Stimulated activated CD8-positive, alpha-beta memory T cell treated with anti-CD3 and anti-CD28 coated beads, Interleukin-12 subunit alpha, Interleukin-12 subunit beta, amount 100 ng/mL, for 1 hour (primary cell): ENCODE measurements around the gene SCYL1.
"Not testable (repeated sequence)": the region's sequence is repeated elsewhere in the genome, so short reads cannot be mapped to it uniquely, and the experiment has no call there.

Source experiments
- DNase-seq: peaks from one replicate; pipeline ENCODE4 v3.0.0-alpha.2; 2020; ENCODE audit warnings: low read depth

Gene SCYL1

DNA sequence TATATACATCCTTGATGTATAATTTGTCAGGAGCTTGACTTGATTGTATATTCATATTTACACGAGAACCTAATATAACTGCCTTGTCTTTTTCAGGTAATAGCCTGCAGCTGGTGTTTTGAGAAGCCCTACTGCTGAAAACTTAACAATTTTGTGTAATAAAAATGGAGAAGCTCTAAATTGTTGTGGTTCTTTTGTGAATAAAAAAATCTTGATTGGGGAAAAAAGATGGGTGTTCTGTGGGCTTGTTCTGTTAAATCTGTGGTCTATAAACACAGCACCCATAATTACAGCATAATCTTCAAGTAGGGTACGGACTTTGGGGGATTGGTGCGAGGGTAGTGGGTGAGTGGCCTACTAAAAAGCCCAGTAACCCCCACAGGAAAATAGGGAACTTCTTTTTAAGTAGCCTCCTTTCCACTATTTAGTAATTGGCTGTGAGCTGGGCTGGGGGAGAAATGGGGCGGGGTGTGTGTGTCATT is 18.6 kb upstream of the SCYL1 start:
- peak; percentile 38 for DNase-seq

DNA sequence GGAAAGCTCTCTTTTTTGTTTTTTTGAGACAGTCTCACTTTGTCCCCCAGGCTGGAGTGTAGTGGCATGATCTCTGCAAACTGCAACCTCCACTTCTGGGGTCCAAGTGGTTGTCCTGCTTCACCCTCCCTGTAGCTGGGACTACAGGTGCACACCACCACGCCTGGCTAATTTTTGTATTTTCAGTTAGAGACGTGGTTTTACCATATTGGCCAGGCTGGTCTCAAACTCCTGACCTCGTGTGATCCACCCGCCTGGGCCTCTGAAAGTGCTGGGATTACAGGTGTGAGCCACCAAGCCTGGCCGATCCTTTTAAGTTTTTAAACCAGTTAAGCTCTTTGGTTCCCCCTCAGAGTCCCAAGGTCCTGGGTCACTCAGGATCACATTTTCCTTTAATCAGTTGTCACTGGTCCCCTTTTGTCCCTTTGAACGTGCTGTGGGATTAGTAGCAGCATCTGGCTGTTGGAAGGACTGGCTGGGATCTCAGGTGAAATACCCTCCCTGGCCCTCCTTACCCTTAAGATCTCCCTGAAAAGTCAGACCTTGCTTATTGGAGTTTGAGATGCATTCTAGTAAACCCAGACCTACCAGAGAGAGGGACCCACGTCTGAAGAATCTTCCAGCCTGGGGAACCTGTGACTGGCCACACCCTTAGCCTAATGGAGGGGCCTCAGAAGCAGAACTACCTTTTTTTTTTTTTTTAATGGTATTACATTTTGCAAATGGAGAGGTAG is 17.9 kb upstream of the SCYL1 start:
- DNase-seq: peak; percentile 27

DNA sequence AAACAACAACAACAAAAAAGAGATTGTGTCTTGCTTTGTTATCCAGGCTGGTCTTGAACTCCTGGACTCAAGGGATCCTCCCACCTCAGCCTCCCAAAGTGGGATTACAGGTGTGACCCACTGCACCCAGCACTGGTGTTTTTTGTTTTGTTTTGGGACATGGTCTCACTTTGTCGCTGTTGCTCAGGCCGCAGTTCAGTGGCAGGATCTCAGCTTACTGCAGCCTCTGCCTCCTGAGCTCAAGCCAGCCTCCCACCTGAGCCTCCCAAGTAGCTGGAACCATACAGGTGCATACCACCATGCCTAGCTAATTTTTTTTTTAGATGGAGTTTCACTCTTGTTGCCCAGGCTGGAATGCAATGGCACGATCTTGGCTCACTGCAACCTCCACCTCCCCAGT is 12.6 kb upstream of the SCYL1 start:
- not testable (repeated sequence) for DNase-seq

DNA sequence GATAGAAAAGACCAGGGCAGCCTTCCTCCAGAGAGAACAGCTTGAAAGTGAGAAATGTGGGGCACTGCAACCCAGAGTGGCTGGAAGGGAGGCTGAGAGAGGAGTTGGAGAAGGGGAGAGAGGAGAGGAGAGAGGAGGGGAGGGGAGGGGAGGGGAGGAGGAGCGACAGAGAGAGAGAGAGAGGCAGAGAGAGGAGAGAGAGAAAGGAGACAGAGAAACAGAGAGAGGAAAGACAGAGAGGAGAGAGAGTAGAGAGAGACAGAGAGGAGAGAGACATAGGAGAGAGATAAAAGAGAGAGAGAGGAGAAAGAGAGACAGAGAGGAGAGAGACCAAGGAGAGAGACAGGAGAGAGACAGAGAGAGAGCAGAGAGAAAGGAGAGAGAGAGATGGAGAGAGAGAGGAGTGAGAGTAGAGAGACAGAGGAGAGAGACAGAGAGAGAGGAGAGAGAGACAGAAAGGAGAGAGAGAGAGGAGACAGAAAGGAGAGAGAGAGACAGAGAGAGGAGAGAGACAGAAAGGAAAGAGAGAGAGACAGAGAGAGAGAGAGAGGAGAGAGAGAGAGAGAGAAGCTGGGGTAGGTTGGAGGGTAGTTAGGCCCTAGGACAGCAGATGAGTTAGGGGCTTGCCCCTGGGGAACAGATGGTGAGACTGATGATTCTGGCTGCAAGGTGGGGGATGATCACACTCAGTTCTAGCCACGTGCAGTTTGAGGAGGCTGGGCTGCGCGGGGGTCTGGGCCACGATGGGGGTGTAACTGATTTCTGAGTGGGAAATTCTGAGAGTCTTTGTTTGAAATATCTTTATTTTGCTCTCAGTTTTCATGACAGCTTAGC is 8.5 kb upstream of the SCYL1 start:
- no peak for DNase-seq

DNA sequence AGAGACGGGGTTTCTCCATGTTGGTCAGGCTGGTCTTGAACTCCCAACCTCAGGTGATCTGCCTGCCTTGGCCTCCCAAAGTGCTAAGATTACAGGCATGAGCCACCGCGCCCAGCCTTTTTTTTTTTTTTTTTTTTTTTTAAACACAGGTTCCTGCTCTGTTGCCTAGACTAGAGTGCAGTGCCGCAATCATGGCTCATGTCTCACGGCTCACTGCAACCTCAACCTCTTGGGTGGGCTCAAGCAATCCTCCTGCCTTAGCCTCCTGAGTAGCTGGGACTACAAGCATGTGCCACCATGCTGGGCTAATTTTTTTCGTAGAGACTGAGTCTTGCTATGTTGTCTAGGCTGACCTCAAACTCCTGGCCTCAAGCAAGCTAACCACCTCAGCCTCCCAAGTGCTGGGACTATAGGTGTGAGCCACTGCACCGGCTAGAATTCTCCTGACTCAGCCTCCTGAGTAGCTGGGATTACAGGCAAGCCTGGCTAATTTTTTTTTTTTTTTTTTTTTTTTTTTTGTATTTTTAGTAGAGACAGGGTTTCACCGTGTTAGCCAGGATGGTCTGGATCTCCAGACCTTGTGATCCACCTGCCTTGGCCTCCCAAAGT is 5.8 kb upstream of the SCYL1 start:
- not testable (repeated sequence) for DNase-seq

DNA sequence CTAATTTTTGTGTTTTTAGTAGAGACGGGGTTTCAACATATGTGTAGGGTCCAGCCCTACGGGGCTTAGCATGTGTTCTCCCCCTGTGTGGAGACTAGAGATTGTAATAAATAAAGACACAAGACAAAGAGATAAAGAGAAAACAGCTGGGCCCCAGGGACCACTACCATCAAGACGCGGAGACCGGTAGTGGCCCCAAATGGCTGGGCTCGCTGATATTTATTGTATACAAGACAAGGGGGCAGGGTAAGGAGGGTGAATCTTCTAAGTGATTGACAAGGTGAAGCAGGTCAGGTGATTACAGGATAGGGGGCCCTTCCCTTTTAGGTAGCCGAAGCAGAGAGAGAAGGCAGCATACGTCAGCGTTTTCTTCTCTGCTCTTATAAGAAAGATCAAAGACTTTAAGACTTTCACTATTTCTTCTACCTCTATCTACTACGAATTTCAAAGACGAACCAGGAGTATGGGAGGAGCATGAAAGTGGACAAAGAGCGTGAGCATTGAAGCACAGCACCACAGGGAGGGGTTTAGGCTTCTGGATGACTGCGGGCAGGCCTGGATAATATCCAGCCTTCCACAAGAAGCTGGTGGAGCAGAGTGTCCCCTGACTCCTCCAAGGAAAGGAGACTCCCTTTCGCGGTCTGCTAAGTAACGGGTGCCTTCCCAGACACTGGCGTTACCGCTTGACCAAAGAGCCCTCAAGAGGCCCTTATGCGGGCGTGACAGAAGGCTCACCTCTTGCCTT is 2.9 kb upstream of the SCYL1 start:
- DNase-seq: not testable (repeated sequence)

DNA sequence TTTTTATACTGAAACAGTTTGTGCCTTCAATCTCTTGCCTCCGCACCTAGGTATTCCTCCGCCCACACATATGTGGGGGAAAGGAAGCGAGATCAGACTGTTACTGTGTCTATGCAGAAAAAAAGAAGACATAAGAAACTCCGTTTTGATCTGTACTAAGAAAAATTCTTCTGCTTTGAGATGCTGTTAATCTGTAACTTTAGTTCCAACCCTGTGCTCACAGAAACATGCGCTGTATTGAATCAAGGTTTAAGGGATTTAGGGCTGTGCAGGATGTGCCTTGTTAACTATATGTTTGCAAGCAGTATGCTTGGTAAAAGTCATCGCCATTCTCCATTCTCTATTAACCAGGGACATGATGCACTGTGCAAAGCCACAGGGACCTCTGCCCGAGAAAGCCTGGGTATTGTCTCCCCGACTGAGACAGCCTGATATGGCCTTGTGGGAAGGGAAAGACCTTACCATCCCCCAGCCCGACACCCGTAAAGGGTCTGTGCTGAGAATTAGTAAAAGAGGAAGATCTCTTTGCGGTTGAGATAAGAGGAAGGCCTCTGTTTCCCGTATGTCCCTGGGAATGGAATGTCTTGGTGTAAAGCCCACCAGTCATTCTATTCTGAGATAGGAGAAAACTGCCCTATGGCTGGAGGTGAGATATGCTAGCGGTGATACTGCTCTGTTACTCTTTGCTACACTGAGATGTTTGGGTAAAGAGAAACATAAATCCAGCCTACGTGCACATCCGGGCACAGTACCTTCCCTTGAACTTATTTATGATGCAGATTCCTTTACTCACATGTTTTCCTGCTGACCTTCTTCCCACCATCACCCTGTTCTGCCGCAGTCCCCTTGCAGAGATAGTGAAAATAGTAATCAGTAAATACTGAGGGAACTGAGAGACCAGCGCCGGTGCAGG is 1.9 kb upstream of the SCYL1 start:
- not testable (repeated sequence) for DNase-seq

DNA sequence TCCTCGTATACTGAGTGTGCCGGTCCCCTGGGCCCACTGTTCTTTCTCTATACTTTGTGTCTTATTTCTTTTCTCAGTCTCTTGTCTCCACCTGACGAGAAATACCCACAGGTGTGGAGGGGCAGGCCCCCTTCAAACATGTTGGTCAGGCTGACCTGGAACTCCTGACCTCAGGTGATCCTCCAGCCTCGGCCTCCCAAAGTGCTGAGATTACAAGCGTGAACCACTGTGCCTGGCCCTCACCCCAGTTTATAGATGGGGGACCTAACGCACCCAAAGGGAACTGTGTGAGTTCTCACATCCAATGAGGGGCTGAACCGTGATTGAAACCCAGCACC is 1.3 kb upstream of the SCYL1 start:
- DNase-seq: not testable (repeated sequence)

DNA sequence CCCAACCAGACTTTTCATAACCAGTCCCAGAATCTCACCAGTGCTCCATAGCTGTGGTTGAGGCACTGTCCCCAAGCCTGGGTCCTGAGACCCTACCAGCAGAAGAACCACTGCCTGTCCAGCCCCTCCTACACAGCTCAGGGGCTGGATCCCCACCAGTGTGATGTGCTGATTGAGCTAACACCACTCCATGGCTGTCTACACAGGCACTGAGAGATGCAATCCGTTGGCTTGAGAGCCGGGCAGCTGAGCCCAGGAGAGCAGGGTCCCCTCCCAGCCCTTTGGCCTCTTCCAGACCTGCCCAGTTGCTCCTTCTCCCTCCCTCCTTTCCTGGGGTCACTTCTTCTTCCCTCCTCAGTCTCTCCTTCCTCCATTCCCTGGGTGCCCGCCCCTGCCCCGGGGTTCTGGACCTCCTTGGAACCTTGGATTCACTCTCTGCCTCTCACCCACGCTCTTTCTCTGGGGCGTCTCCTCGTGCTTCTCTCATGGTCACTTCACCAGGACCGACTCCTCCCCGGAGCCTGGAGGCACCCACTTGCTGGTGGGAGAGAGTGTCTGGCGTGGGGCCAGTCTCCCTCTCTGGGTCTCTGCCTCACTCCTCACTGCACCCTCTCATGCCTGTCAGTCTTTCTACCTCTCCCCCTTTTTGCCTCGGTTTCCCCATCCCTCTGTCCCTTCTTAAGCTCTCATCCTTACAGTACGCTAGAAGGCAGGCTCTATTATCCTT is 706 bp upstream of the SCYL1 start:
- no peak for DNase-seq

DNA sequence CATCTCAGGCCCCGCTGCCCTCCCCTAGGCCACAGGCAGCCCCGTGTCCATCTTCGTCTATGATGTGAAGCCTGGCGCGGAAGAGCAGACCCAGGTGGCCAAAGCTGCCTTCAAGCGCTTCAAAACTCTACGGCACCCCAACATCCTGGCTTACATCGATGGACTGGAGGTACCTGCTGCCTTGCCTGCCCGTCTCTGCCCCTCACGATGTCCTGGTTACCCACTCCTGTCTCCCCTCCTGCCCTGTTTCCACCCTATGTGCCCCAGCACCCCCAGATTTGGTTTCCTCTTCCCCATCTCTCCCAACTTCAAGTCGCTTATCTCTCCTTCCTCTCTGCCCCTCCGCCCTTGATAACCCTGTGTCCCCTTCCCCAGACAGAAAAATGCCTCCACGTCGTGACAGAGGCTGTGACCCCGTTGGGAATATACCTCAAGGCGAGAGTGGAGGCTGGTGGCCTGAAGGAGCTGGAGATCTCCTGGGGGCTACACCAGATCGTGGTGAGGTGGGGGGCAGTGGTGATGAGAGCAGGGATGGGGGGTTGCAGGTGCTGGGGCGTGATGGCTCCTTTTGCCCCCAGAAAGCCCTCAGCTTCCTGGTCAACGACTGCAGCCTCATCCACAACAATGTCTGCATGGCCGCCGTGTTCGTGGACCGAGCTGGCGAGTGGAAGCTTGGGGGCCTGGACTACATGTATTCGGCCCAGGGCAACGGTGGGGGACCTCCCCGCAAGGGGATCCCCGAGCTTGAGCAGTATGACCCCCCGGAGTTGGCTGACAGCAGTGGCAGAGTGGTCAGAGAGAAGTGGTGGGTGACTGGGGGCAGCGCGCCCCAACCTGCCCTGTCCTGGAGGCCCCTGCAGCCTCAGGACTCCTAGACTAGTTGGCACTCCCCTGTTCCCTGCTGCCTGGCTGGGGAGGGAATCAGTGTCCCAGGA is 930 bp downstream of the SCYL1 start:
- no peak for DNase-seq

DNA sequence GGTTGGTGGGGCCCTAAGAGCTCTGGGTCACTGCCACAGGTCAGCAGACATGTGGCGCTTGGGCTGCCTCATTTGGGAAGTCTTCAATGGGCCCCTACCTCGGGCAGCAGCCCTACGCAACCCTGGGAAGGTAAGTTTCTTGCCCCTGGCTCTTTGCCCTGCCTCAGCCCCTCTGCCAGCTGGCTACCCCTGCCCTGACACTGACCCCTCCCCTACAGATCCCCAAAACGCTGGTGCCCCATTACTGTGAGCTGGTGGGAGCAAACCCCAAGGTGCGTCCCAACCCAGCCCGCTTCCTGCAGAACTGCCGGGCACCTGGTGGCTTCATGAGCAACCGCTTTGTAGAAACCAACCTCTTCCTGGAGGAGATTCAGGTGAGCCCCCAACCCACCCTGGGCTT is 1.9 kb downstream of the SCYL1 start:
- DNase-seq: no peak

DNA sequence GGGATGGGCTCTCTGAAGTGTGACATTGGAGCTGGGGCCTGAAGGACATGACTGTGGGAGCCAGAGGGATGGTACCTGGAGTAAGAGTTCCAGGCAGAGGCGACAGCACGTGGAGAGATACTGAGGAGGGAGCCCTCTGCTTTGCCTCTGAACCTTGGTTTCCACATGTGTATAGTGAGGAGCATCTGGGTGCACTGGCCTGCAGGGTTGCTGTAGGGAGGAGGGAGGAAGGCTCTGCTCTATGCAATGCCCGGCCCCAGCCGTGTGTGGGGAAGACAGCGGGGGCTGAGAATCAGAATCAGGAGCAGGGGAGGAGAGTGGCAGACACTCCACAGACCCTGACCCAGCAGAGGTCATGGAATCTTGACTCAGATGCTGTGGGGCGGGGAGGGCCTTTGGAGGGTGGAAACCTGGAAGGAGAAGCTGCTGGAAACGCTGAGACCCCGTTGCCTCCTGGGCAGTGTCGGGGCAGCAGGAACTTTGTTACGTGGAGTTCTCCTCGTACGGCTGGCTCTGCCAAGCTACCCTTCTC is 4.0 kb downstream of the SCYL1 start:
- no peak for DNase-seq

DNA sequence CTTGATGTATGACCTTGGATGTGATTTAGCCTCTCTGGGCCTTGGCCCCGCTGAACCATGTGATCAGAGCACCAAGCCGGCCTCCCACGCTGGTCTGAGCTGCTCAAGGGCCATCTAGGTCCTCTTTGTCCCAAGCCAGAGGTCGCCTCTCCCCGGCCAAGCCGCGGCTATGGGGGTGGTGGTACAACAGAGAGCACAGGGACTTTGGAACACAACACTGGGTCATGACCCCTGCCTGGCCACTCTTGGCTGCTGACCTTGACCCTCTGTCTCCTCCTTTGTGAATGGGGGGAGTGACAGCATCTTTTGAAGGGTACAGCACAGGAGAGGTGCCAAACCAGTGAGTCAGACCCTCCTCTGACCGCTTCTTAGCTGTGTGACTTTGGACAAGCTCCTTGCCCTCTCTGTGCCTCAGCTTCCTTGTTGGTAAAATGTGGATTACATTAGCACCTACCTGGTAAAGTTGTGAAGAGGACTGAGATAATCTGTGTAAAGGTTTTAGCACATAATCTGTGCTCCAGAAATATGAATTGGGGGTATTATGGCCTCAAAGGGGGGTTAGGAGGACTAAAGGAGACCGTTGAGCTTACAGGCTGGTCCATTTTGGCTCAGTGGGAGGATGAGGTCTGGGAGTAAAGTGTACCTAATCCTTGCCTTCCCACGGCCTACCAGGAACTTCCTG is 4.7 kb downstream of the SCYL1 start:
- no peak for DNase-seq

DNA sequence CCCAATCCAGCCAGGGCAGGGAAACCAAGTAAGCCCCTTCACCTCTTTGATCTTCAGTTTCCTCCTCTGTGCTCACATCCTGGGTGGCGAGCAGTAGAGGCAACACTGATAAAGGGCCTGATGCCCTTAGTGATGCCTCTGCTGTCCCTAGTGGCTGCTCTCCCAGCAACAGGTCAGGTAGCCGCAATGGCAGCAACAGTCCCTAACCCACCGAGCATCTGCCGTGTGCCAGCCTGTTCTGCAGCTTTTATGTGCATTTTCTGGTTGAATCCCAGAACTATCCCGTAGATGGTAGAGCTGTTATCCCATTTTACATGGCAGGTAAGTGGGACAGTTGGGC is 5.2 kb downstream of the SCYL1 start:
- DNase-seq: no peak

DNA sequence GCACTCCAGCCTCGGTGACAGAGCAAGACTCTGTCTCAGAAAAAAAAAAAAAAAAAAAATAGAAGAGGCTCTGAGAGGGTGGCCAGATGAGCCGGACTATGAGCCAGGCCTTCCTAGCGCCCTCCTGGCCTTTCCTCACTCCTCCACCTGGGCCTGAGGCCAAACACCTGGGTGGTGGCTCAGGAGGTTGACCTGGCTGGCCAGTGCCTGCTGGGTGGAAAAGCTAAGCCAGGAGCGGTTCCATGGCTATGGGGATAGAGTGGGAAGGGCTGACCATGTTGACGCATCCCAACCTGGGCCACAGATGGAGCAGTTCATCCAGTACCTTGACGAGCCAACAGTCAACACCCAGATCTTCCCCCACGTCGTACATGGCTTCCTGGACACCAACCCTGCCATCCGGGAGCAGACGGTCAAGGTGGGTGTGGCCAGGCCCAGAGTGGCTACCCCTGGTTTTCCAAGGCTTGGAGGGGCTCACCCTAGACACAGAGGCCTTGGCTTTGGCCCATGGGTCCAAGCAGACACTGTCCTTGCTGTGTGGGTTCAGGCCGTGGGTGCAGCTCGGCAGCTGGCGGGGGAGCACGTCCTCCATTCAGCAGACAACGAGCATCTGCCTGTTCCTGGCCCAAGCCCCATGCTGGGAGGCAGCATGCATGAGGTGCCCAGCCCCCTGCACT is 7.6 kb downstream of the SCYL1 start:
- DNase-seq: no peak

DNA sequence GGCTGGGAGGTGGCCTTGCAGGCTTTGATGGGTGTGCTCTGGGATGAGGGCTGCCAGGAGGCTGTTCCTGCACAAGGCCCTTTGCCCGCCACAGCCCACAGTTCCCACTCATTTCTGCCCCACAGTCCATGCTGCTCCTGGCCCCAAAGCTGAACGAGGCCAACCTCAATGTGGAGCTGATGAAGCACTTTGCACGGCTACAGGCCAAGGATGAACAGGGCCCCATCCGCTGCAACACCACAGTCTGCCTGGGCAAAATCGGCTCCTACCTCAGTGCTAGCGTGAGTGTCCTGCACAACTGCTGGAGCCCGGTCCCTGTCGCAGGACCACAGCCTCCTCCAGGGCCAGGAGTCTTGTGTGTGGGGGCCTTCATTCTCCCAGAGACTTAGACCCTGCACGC is 10.2 kb downstream of the SCYL1 start:
- no peak for DNase-seq

DNA sequence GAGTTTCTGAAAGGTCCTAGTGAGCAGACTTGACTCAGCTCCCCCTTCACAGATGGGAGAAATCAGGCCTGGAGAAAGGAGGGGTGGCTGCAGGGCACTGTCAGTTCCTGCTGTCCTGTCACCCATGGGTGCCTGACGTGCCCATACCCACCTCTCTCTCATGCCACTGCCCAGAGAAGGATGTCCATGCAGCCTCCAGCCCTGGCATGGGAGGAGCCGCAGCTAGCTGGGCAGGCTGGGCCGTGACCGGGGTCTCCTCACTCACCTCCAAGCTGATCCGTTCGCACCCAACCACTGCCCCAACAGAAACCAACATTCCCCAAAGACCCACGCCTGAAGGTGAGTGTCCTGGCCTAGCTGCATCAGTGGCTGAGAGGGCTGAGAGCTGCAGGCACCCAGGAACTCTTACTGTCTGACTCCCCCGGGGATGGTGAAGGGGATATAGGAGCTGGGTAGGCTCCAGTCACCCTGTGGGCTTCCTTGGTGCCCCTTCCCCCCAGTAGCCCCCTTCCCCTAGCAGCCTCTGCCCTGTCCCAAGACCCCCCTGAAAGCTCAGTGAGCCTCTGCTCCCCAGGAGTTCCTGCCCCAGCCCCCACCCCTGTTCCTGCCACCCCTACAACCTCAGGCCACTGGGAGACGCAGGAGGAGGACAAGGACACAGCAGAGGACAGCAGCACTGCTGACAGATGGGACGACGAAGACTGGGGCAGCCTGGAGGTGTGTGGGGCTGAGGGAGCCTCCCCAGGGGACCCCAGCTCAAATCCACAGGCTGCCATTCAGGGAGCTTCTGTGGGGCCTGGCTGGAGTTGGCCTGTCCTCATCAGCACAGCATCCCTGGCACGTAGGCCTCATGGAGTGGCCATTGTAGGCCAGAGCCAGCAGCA is 11.8 kb downstream of the SCYL1 start:
- no peak for DNase-seq
